Aorta (tissue), 5 donors: ENCODE measurements around the gene UGT1A7. TPM values are rescaled to one million over a fixed set of nuclear protein-coding genes. Genes with fewer than 3 reads are reported as not detected.

Experiments
- ATAC-seq: fragments of 200-7000 bp; cut with Tn5 transposase; one replicate; pipeline ENCODE4 v1.9.1; 2022; ENCODE audit warnings: moderate library complexity; ENCODE audit not compliant: low FRiP score
- DNase-seq, 2 donors: peaks; one replicate each; pipeline ENCODE4 v3.0.0-alpha.2; 2020
- H3K27ac ChIP-seq, 2 donors: one replicate each; pipeline ENCODE4 v1.5.1; 2013; ENCODE audit warnings: low read length in 2 of 2, mild to moderate bottlenecking in 2 of 2, moderate library complexity in 2 of 2, control low read depth in 1 of 2, inconsistent platforms in 1 of 2, low read depth in 1 of 2
- H3K27me3 ChIP-seq, 2 donors: one replicate each; pipeline ENCODE4 v1.6.1; 2013; ENCODE audit warnings: control low read depth in 1 of 2, low read length in 1 of 2, mild to moderate bottlenecking in 1 of 2, moderate library complexity in 1 of 2; ENCODE audit not compliant: insufficient read depth in 2 of 2, control insufficient read depth in 1 of 2
- H3K36me3 ChIP-seq, 2 donors: one replicate each; pipeline ENCODE4 v1.6.1; 2013; ENCODE audit warnings: control low read depth in 1 of 2, low read length in 1 of 2, mild to moderate bottlenecking in 1 of 2; ENCODE audit not compliant: insufficient read depth in 2 of 2, control insufficient read depth in 1 of 2
- H3K4me1 ChIP-seq, 2 donors: one replicate each; pipeline ENCODE4 v1.6.1; 2013; ENCODE audit warnings: low read length in 2 of 2, control low read depth in 1 of 2, mild to moderate bottlenecking in 1 of 2, moderate library complexity in 1 of 2; ENCODE audit not compliant: insufficient read depth in 2 of 2, control insufficient read depth in 1 of 2
- H3K4me3 ChIP-seq, 2 donors: one replicate each; pipeline ENCODE4 v1.5.1; 2013; ENCODE audit warnings: low read length in 2 of 2, control low read depth in 1 of 2, mild to moderate bottlenecking in 1 of 2
- H3K9me3 ChIP-seq: one replicate; pipeline ENCODE4 v1.6.1; 2013; ENCODE audit warnings: mild to moderate bottlenecking, low read length; ENCODE audit not compliant: control insufficient read depth
- WGBS, 2 donors: extraction: QIAGEN DNeasy Blood & Tissue Kit; methylation state at CpG; one replicate each; pipeline ENCODE4 v1.1.7; 2013; 5-methylcytosine and 5-hydroxymethylcytosine counted together
- intact Hi-C, 2 donors: fragments of 100-400 bp; cut with DNase I; formaldehyde crosslinking; loops; one replicate each; pipeline versions ENCODE4 v1.14.2 to v1.15.0; 2022
- polyA plus RNA-seq, 2 donors: library from polyadenylated mRNA; stranded (reverse); fragments of 200-250 nt; gene quantifications; one replicate each; pipeline ENCODE4 v1.2.3, GENCODE V29; 2013
- total RNA-seq, 2 donors: library from RNA; stranded (reverse); fragmentation: NEBNext Ultra II Directional; extraction: Animal tissue kit (Norgen Biotek cat#: 25700); gene quantifications; one replicate each; pipeline ENCODE4 v1.2.1, GENCODE V29; 2021
- donor health status: healthy with polysubstance abuse.
- donor health status: Bipolar disorder and iron deficiency.
- donor health status: DM: no; HTN: no; CAD: no.
- donor health status: DM: no; HTN: no; CAD: no.
- donor health status: DM: yes; HTN: yes; CAD: no.

The UGT1A7 gene
- total and polyA plus RNA-seq, 4 donors = 0.05 to 1.8 TPM; not detected in 2

- H3K4me3 ChIP-seq = no peak overlapping the region
- ATAC-seq (no peak), DNase-seq (no peak)
- no peaks in the 10 kb centered on the region for H3K27me3 ChIP-seq
- 87 to 96% methylated on average over 2 of the region's 2 CpGs for WGBS, 2 donors
- H3K36me3 ChIP-seq = no peaks in the 10 kb centered on the region
- no peaks in the 10 kb centered on the region for H3K4me1 ChIP-seq
- H3K9me3 ChIP-seq = no peaks in the 10 kb centered on the region
- no peak overlapping the region for H3K27ac ChIP-seq
- intact Hi-C loops = no loop called here
Observed at GRCh38 chr2:233758849-233759248, 77.1 kb downstream of the UGT1A7 start.

- Histone ChIP-seq H3K4me3 (no peak within 1 kb of the TSS), H3K9me3 (no peaks in the 10 kb centered on the region), H3K27me3 (no peaks in the 10 kb centered on the region), H3K4me1 (no peaks in the 10 kb centered on the region), H3K36me3 (no peaks in the 10 kb centered on the region), H3K27ac (no peak within 1 kb of the TSS)
- intact Hi-C loops = no loop called here
- 93 to 94% methylated on average over 6 of the region's 6 CpGs for WGBS, 2 donors
- DNase-seq (no peak), ATAC-seq (no peak)
Observed at GRCh38 chr2:233760043-233760442, 78.3 kb downstream of the UGT1A7 start, which contains the start of gene UGT1A1. Gene UGT1A1 (plus strand): TSS chr2:233760270. CDS start chr2:233760288, 18 bp downstream.

- no peak for DNase-seq
- H3K4me1 ChIP-seq = no peaks in the 10 kb centered on the region
- no peaks in the 10 kb centered on the region for H3K27me3 ChIP-seq
- H3K27ac ChIP-seq = no peak overlapping the region
- H3K36me3 ChIP-seq = no peaks in the 10 kb centered on the region
- no peaks in the 10 kb centered on the region for H3K9me3 ChIP-seq
- H3K4me3 ChIP-seq = no peak overlapping the region
- ATAC-seq = no peak
- intact Hi-C loops = no loop called here
- WGBS, 2 donors = 78 to 83% methylated on average over 4 of the region's 4 CpGs
Observed at GRCh38 chr2:233761040-233761769, 79.5 kb downstream of the UGT1A7 start.

- 69 to 70% methylated on average over 7 of the region's 7 CpGs for WGBS, 2 donors
- no peak for ATAC-seq
Observed at GRCh38 chr2:233764264-233764663, 82.6 kb downstream of the UGT1A7 start.

GRCh38 chr2:233764761-233765160 lies 83.1 kb downstream of the UGT1A7 start:
- H3K36me3 ChIP-seq = no peaks in the 10 kb centered on the region
- intact Hi-C loops = no loop called here
- WGBS, 2 donors = 47 to 49% methylated on average over 3 of the region's 3 CpGs

More at GRCh38 chr2:233764264-233764663, 82.6 kb downstream of the UGT1A7 start:
- Histone ChIP-seq H3K36me3 (no peaks in the 10 kb centered on the region), H3K27me3 (no peaks in the 10 kb centered on the region), H3K27ac (no peak overlapping the region), H3K4me1 (no peaks in the 10 kb centered on the region), H3K9me3 (no peaks in the 10 kb centered on the region), H3K4me3 (no peak overlapping the region)
- DNase-seq = no peak
- intact Hi-C loops = no loop called here

GRCh38 chr2:233766416-233766815 lies 84.7 kb downstream of the UGT1A7 start:
- no peaks in the 10 kb centered on the region for H3K36me3 ChIP-seq
- intact Hi-C loops = no loop called here
- 73 to 77% methylated on average over 4 of the region's 4 CpGs for WGBS, 2 donors

More at GRCh38 chr2:233764761-233765160, 83.1 kb downstream of the UGT1A7 start:
- no peaks in the 10 kb centered on the region for H3K4me1 ChIP-seq
- no peak for DNase-seq
- no peak overlapping the region for H3K4me3 ChIP-seq
- no peaks in the 10 kb centered on the region for H3K27me3 ChIP-seq
- no peak overlapping the region for H3K27ac ChIP-seq
- H3K9me3 ChIP-seq = no peaks in the 10 kb centered on the region
- no peak for ATAC-seq

GRCh38 chr2:233768076-233768475 lies 86.4 kb downstream of the UGT1A7 start:
- Histone ChIP-seq H3K36me3 (no peaks in the 10 kb centered on the region), H3K27me3 (no peaks in the 10 kb centered on the region), H3K9me3 (no peaks in the 10 kb centered on the region), H3K27ac (no peak overlapping the region), H3K4me3 (no peak overlapping the region), H3K4me1 (no peaks in the 10 kb centered on the region)
- ATAC-seq (no peak), DNase-seq (no peak)
- intact Hi-C loops = no loop called here
- WGBS, 2 donors = 67 to 73% methylated on average over 4 of the region's 4 CpGs

More at GRCh38 chr2:233766416-233766815, 84.7 kb downstream of the UGT1A7 start:
- H3K27me3 ChIP-seq = no peaks in the 10 kb centered on the region
- DNase-seq (no peak), ATAC-seq (no peak)
- no peak overlapping the region for H3K27ac ChIP-seq
- no peak overlapping the region for H3K4me3 ChIP-seq
- no peaks in the 10 kb centered on the region for H3K9me3 ChIP-seq
- H3K4me1 ChIP-seq = no peaks in the 10 kb centered on the region

DNA sequence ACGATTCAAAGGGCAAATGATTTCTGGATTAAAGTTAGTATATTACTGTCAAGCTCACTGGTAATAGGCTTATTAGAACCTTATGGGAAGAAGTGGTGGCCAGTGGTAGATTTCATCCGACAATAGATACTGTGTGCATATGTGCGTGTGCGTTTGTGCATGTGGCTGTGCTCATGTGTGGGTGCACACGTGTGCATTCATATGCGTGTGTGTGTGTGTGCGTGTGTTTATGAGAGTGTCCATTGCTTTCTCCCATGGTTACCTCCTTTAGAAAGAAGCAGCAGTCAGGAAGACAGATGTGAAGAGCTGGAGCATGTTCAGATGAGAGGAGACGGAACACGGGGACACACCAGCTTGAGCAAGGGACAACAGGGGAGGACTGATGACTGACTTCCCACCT lies 87.6 kb downstream of the UGT1A7 start:
- no peaks in the 10 kb centered on the region for H3K9me3 ChIP-seq
- WGBS, 2 donors = 90% methylated on average over 9 of the region's 9 CpGs
- intact Hi-C loops = no loop called here

DNA sequence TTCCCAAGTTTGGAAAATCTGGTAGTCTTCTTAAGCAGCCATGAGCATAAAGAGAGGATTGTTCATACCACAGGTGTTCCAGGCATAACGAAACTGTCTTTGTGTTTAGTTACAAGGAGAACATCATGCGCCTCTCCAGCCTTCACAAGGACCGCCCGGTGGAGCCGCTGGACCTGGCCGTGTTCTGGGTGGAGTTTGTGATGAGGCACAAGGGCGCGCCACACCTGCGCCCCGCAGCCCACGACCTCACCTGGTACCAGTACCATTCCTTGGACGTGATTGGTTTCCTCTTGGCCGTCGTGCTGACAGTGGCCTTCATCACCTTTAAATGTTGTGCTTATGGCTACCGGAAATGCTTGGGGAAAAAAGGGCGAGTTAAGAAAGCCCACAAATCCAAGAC lies 90.5 kb downstream of the UGT1A7 start:
- Histone ChIP-seq H3K27ac (no peak overlapping the region), H3K4me1 (no peaks in the 10 kb centered on the region), H3K36me3 (no peaks in the 10 kb centered on the region), H3K9me3 (peaks cover 4% of the 10 kb centered on the region), H3K27me3 (no peaks in the 10 kb centered on the region), H3K4me3 (no peak overlapping the region)
- ATAC-seq (no peak), DNase-seq (no peak)
- whole genome bisulfite sequencing, 2 donors = 86 to 89% methylated on average over 16 of the region's 16 CpGs
- intact Hi-C loops = no loop called here

More for the DNA sequence above, 87.6 kb downstream of the UGT1A7 start:
- Histone ChIP-seq H3K27me3 (no peaks in the 10 kb centered on the region), H3K27ac (no peak overlapping the region), H3K4me3 (no peak overlapping the region), H3K4me1 (no peaks in the 10 kb centered on the region), H3K36me3 (no peaks in the 10 kb centered on the region)
- DNase-seq (no peak), ATAC-seq (no peak)
